Kidney glomerular epithelial cell (primary cell): ENCODE results near the gene ZBED1.
"Not testable (repeated sequence)": the region's sequence is repeated elsewhere in the genome, so short reads cannot be mapped to it uniquely, and the experiment has no call there.

ENCODE experiments used
- DNase-seq: peaks from one replicate; lab custom pipeline; 2025; lab: John Stamatoyannopoulos, UW

The ZBED1 gene

DNA sequence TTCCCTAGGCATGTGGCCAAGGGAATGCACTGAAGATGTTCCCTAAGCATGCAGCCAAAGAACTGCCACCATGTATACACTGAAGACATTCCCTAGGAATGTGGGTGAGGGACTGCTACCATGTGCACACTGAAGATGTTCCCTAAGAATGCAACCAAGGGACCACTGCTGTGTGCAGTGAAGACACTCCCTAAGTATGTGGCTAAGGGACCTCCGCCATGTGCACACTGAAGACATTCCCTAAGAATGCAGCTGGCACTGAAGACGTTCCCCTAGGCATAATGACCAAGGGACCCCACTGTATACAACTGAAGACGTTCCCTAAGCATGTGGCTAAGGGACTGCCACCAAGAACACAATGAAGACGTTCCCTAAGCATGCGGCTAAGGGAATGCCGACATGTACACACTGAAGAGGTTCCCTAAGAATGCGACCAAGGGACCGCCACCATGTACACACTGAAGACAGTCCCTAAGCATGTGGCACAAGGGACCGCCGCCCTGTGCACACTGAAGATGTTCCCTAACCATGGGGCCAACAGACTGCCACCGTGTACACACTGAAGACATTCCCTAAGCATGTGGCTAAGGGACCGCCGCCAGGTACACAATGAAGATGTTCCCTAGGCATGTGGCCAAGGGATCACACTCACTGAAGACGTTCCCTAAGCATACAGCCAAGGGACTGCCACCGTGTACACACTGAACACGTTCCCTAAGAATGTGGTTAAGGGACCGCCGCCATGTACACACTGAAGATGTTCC, 25.6 kb downstream of the ZBED1 start:
- DNase-seq: no peak

DNA sequence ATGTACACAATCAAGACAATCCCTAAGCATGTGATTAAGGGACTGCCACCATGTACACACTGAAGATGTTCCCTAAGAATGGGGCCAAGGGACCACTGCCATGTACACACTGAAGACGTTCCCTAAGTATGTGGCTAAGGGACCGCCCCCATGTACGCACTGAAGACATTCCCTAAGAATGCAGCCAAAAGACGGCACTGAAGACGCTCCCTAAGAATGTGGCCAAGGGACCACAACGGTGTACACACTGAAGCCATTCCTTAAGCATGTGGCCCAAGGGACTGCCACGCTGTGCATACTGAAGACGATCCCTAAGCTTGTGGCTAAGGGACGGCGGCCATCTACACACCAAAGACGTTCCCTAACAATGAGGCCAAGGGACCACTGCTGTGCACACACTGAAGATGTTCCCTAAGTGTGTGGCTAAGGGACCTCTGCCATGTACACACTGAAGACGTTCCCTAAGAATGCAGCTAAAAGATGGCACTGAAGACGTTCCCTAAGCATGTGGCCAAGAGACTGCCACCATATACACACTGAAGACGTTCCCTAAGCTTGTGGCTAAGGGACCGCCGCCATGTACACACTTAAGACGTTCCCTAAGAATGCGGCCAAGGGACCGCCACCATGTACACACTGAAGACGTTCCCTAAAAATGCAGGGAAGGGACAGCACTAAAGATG, 26.4 kb downstream of the ZBED1 start:
- no peak for DNase-seq

DNA sequence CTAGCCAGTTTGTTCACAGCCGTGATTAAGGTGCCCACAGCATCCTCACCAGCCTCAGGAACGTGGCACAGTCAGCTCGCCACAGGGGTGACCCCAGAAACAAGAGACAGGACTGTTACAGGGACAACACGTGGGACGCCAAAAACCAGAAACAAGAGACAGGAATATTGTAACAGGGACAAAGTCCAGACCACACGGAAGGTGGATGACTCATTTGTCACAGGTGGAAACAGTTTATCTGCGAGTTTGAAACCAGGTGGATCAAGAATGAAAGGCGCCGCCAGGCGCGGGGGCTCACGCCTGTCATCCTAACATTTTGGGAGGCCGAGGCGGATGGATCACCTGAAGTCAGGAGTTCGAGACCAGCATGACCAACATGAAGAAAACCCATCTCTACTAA, 27.7 kb downstream of the ZBED1 start:
- not testable (repeated sequence) for DNase-seq

DNA sequence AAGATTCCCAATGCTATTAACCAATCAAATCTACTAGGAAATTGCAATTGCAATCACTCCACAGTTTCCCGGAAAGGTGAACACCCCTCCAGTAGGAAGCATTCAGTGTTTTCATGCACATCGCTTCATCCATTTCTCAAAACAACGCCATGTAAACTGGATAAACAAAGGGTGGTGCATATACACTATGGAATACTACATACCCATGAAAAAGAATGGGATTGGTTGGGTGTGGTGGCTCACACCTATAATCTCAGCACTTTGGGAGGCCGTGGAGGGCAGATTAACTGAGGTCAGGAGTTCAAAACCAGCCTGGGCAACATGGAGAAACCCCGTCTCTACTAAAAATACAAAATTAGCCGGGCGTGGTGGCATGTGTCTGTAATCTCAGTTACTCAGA, 29.1 kb downstream of the ZBED1 start:
- DNase-seq: no peak

DNA sequence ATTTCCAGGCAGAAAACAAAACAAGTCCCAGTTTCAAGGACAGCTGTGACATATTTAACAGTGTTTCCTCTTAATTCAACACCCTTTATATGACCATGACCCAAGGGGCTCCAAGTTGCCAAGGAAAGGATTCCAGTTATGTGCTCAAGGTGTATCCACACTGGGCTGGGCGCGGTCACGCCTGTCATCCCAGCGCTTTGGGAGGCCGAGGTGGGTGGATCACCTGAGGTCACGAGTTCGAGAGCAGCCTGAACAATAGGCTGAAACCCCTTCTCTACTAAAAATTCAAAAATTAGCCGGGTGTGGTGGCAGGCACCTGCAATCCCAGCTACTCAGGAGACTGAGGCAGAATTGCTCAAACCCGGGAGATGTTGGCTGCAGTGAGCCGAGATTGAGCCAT, 29.6 kb downstream of the ZBED1 start:
- DNase-seq: not testable (repeated sequence)

DNA sequence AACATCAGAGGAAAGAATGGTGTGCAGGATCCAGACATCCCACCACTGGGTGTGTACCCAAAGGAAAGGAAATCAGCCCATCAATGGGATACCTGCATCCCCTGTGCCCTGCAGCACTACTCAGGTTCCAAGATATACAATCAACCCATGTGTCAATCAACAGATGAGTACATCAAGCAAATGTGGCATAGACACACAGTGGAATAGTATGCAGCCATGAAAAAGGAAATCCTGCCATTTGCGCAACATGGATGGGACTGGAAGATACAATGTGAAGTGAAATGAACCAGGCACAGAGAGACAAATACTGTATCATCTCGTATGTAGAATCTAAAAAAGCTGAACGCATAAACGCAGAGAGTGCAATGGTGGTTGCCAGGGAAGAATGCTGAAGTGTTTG, 30.9 kb downstream of the ZBED1 start:
- DNase-seq: not testable (repeated sequence)

DNA sequence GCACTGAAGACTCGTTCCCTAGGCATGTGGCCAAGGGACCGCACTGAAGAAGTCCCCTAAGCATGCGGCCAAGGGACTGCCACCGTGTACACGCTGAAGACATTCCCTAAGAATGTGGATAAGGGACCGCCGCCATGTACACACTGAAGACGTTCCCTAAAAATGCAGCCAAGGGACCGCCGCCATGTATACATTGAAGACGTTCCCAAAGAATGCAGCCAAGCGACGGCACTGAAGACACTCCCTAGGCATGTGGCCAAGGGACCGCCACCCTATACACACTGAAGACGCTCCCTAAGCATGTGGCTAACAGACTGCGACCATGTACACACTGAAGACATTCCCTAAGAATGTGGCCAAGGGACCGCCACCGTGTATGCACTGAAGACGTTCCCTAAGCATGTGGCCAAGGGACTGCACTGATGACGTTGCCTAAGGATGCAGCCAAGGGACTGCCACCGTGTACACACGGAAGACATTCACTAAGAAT, 31.5 kb downstream of the ZBED1 start:
- no peak for DNase-seq

DNA sequence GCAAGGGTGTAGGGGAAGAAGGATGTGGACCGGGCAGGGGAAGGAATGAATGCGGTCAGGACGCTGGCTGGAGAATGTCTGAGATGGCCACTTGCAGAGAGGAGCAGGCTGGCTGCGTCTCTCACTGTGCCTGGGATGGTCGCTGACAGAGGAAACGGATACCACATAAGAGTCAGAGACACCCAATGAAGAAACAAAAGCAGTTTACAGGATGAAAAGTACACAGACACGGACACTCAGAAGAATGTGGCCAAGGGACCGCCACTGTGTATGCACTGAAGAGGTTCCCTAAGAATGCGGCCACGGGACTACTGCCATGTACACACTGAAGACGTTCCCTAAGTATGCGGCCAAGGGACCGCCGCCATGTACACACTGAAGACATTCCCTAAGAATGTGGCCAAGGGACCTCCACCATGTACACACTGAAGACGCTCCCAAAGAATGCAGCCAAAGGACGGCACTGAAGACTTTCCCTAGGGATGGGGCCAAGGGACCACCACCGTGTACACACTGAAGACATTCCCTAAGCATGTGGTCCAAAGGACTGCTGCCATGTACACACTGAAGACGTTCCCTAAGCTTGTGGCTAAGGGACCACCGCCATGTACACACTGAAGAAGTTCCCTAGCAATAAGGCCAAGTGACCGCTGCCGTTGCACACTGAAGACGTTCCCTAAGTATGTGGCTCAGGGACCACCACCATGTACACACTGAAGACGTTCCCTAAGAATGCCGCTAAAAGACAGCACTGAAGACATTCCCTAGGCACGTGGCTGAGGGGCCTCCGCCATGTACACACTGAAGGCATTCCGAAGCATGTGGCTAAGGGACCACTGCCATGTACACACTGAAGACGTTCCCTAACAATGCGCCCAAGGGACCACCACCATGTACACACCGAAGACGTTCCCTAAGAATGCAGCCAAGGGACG, 32.2 kb downstream of the ZBED1 start:
- DNase-seq: no peak

DNA sequence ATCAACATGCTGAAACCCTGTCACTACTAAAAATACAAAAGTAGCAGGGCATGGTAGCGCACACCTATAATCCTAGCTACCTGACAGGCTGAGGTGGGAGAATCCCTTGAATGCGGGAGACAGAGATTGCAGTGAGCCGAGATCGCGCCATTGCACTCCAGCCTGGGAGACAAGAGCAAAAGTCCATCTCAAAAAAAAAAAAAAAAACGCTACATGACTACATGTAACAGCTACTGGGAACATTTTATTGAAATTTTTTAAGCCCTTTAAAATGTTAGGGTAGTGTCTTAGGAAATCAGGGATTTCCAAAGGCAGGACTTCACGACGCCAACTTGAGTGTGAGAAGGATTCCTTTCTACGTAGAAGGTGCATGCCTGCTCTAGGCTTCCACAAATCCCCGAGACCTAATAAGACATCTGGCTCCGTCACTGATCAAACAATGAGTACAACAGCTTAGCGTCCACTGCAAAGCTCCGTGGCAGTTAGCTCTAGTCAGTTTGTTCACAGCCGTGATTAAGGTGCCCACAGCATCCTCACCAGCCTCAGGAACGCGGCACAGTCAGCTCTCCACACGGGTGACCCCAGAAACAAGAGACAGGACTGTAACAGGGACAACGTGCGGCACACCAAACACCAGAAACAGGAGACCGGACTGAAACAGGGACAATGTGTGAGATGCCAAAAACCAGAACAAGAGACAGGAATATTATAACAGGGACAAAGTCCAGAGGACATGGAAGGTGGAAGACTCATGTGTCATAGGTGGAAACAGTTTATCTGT, 33.7 kb downstream of the ZBED1 start:
- DNase-seq: no peak

DNA sequence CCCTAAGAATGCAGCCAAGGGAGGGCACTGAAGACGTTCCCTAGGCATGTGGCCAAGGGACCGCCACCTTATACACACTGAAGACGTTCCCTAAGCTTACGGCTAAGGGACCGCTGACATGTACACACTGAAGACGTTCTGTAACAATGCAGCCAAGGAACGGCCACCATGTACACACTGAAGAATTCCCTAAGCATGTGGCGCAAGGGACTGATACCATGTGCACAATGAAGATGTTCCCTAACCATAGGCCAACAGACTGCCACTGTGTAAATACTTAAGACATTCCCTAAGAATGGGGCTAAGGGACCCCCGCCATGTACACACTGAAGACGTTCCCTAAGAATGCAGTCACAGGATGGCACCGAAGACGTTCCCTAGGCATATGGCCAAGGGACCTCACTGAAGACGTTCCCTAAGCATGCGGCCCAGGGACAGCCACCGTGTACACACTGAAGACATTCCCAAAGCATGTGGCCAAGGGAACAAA, 36.1 kb downstream of the ZBED1 start:
- no peak for DNase-seq

DNA sequence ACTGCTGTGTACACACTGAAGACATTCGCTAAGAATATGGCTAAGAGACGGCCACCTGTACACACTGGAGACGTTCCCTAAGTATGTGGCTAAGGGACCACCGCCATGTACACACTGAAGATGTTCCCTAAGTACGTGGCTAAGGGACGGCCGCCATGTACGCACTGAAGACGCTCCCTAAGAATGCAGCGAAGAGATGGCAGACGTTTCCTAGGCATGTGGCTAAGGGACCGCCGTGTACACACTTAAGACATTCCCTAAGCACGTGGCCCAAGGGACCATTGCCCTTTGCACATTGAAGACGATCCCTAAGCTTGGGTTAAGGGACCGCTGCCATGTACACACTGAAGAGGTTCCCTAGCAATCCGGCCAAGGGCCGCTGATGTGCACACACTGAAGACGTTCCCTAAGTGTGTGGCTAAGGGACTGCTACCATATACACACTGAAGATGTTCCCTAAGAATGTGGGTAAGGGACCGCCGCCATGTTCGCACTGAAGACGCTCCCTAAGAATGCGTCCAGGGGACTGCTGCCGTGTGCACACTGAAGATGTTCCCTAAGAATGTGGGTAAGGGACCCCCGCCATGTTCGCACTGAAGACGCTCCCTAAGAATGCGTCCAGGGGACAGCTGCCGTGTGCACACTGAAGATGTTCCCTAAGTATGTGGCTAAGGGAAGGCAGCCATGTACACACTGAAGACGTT, 36.7 kb downstream of the ZBED1 start:
- DNase-seq: no peak

DNA sequence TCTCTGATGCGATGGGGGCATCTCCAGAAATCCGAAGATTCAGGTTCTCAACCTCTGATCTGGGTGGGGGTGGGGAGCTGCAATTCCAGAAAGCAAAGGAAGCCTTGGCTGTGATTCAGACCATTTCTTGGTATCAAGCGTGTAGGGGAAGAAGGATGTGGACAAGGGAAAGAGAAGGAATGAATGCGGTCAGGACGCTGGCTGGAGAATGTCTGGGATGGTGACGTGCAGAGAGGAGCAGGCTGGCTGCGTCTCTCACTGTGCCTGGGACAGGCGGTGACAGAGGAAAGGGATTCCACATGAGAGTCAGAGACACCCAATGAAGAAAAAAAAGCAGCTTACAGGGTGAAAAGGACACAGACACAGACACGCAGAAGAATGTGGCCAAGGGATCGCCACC, 37.3 kb downstream of the ZBED1 start:
- DNase-seq: not testable (repeated sequence)

DNA sequence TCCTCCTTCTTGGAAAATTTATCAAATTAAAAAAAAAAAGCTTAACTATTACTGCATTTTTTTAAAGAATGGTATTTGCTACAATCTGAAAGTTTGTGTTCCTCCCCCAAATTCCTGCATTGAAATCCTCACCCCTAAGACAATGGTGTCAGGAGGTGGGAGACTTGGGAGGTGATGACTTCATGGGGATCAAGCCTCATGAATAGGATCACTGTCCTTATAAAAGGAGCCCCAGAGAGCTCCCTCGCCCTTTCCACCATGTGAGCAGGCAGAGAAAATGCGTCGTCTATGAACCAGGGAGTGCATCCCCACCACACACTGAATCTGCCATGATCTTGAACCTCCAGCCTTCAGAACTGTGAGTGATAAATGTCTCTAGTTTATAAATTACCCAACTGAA, 38.0 kb downstream of the ZBED1 start:
- no peak for DNase-seq

DNA sequence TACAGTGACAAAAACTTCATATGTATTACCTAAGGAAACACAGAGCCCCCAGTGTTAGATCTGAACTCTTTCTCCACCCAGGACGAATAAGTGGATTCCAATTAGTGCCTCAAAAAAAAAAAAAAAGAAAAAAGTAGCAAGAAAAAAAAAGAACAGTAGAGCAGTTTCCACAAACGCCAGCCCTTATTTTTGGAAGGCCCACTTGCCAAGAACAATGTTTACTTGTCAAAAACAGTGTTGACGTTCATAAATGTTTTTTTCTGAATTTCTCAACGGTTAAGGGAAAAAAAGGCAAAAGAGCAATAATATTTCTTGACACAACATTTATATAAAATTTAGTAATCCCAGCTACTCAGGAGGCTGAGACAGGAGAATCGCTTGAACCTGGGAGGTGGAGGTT, 38.7 kb downstream of the ZBED1 start:
- DNase-seq: no peak

DNA sequence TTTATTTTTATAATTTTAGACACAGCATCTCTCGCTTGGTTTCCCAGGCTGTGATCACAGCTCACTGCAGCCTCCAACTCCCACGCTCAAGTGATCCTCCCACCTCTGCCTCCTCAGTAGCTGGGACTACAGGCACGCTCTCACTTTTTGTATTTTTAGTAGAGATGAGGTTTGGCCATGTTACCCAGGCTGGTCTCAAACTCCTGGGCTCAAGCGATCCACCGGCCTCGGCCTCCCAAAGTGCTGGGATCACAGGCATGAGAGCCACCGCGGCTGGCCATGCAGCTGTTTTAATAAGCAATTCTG, 39.1 kb downstream of the ZBED1 start:
- DNase-seq: no peak

DNA sequence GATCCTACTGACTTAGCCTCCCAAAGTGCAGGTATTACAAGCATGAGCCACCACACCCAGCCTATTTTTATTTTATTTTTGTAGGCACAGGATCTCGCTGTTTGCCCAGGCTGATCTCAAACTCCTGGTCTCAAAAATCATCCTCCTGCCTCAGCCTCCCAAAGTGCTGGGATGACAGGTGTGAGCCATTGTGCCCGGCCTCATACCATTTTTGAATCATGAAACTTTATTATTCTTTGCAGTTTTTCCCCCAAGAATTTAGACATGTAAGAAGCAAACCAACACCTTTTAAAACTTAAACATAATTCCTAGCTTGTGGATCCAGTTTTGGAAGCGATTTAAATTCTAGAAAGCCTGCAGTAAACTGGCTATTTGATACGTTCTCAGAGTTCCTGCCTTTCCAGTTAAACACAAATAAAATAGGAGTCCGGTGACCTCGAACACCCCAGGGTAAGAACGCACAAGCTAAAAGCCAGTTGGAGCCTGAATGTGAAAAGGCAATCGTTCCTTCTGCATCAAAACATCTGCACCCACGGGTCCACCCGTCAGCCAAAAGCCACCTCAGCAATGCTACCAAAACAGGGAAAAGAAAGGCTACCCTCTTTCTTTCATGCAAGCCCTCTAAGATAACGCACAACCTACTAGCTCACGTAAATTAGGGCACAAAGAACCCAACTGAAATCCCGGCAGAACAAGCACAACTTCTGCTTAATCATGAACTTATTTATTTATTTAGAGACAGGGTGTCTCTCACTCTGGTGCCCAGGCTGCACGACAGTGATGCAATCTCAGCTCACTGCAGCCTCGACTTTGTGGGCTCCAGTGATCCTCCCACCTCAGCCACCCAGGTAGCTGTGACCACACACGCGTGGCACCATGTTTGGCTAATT, 39.7 kb downstream of the ZBED1 start:
- not testable (repeated sequence) for DNase-seq

DNA sequence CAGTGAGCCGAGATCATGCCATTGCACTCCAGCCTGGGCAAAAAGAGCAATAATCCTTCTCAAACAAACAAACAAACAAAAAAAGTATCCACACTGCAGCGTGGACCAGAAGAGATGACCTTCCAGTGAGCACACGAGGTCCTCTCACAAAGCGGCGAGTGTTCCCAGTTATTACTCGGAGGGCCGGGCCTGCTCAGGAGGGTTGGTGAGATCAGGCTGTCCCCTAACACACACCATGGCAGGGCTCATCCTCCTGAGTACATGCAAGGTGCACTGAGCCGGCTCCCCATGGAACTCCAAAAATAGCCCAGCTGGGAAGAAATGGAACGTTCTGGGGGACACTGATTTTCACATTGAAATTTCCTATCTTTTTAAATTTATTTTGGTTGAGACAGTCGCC, 40.7 kb downstream of the ZBED1 start:
- not testable (repeated sequence) for DNase-seq

DNA sequence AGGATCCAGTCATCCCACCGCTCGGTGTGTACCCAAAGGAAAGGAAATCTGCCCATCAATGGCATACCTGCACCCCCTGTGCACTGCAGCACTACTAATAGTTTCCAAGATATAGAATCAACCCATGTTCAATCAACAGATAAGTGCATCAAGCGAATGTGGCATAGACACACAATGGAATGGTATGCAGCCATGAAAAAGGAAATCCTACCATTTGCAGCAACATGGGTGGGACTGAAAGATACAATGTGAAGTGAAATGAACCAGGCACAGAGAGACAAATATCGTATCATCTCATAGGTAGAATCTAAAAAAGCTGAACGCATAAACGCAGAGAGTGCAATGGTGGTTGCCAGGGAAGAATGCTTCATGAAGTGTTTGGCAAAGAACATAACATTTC, 42.5 kb downstream of the ZBED1 start:
- DNase-seq: no peak

DNA sequence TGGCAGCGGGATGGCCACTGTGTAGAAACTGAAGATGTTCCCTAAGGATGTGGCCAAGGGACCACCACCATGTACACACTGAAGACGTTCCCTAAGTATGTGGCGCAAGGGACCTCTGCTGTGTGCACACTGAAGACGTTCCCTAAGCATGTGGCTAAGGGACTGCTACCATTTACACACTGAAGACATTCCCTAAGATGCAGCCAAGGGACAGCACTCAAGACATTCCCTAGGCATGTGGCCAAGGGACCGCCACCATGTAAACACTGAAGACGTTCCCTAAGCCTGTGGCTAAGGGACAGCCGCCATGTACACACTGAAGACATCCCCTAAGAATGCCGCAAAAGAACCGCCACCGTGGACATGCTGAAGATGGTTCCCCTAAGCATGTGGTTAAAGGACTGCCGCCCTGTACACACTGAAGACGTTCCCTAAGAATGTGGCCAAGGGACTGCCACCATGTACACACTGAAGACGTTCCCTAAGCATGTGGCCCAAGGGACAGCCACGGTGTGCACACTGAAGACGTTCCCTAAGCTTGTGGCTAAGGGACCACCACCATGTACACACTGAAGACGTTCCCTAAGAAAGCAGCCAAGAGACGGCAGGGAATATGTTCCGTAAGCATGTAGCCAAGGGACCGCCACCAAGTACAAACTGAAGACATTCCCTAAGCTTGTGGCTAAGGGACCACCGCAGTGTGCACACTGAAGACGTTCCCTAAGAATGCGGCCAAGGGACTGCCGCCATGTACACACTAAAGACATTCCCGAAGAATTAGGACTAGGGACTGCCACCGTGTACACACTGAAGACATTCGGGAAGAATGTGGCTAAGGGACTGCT, 43.3 kb downstream of the ZBED1 start:
- DNase-seq: no peak
